OCI-LY1 (cell line): ENCODE measurements around the gene KIF14.

Experiments used
- H2AFZ ChIP-seq: fragments of 200-600 bp; sonication (generic), shearing (Covaris generic); 2 replicates; pipeline ENCODE4 v1.6.0; 2014; ENCODE audit warnings: antibody characterized with exemption, mild to moderate bottlenecking, low read length
- H3F3A ChIP-seq: fragments of 200-600 bp; sonication (generic), shearing (Covaris generic); 2 replicates; pipeline ENCODE4 v1.6.0; 2014; ENCODE audit warnings: mild to moderate bottlenecking, antibody characterized with exemption, low read length, moderate library complexity; ENCODE audit not compliant: insufficient read depth
- H3K27ac ChIP-seq: fragments of 200-600 bp; sonication (generic); 2 replicates; pipeline ENCODE4 v1.5.1; 2014; ENCODE audit warnings: low read length, mixed run types, mild to moderate bottlenecking, low read depth; ENCODE audit not compliant: poor library complexity, severe bottlenecking
- H3K27me3 ChIP-seq: fragments of 200-600 bp; sonication (generic); 2 replicates; pipeline ENCODE4 v1.6.0; 2014; ENCODE audit warnings: antibody characterized with exemption, mild to moderate bottlenecking, low read length, moderate library complexity; ENCODE audit not compliant: insufficient read depth
- H3K36me3 ChIP-seq: fragments of 200-600 bp; sonication (generic); 2 replicates; pipeline ENCODE4 v1.6.1; 2014; ENCODE audit warnings: mild to moderate bottlenecking, antibody characterized with exemption, low read length, moderate library complexity, mixed read lengths; ENCODE audit not compliant: insufficient read depth
- H3K4me1 ChIP-seq: fragments of 200-600 bp; sonication (generic); 2 replicates; pipeline ENCODE4 v1.5.1; 2014; ENCODE audit warnings: mild to moderate bottlenecking, low read length, moderate library complexity; ENCODE audit not compliant: insufficient read depth, severe bottlenecking
- H3K4me2 ChIP-seq: fragments of 200-600 bp; sonication (generic), shearing (Covaris generic); 2 replicates; pipeline ENCODE4 v1.6.1; 2014; ENCODE audit warnings: low read length
- H3K4me3 ChIP-seq: fragments of 200-600 bp; sonication (generic); 2 replicates; pipeline ENCODE4 v1.5.1; 2014; ENCODE audit warnings: low read length, low read depth, mild to moderate bottlenecking, mixed read lengths; ENCODE audit not compliant: poor library complexity, severe bottlenecking
- H3K79me2 ChIP-seq: fragments of 200-600 bp; shearing (Covaris generic); 2 replicates; pipeline ENCODE4 v1.6.1; 2016; ENCODE audit warnings: mixed run types, low read length, mixed read lengths; ENCODE audit not compliant: insufficient read depth
- H3K9ac ChIP-seq: fragments of 200-600 bp; sonication (generic), shearing (Covaris generic); 2 replicates; pipeline ENCODE4 v1.6.1; 2014; ENCODE audit warnings: mild to moderate bottlenecking, low read length, mixed read lengths
- H3K9me2 ChIP-seq: fragments of 200-600 bp; sonication (generic), shearing (Covaris generic); 2 replicates; pipeline ENCODE4 v1.6.1; 2014; ENCODE audit warnings: low read depth, mild to moderate bottlenecking, low read length, mixed read lengths
- H3K9me3 ChIP-seq: fragments of 200-600 bp; shearing (Covaris generic); 2 replicates; pipeline ENCODE4 v1.6.1; 2014; ENCODE audit warnings: low read length, mixed read lengths
- H4K20me1 ChIP-seq: fragments of 200-600 bp; sonication (generic), shearing (Covaris generic); 2 replicates; pipeline ENCODE4 v1.6.0; 2016; ENCODE audit warnings: mild to moderate bottlenecking, low read length; ENCODE audit not compliant: insufficient read depth
- CTCF ChIP-seq: fragments of 200-600 bp; sonication (generic), shearing (Covaris generic); IDR thresholded peaks from 2 replicates; pipeline ENCODE4 v1.5.1; 2017; ENCODE audit warnings: mild to moderate bottlenecking, antibody characterized with exemption, low read length, moderate library complexity, mixed read lengths
- EZH2 ChIP-seq: fragments of 200-600 bp; sonication (generic), shearing (Covaris generic); IDR thresholded peaks from 2 replicates; pipeline ENCODE4 v1.8.0; 2017; ENCODE audit warnings: borderline replicate concordance, mixed run types, mild to moderate bottlenecking, antibody characterized with exemption, low read length, moderate library complexity, mixed read lengths

The KIF14 gene

GRCh38 chr1:200625381-200625824 lies 4.9 kb upstream of the KIF14 start:
- Histone ChIP-seq H2AFZ (no peak overlapping the region), H3F3A (no peaks in the 10 kb centered on the region), H3K36me3 (no peaks in the 10 kb centered on the region), H3K27me3 (no peaks in the 10 kb centered on the region), H4K20me1 (no peaks in the 10 kb centered on the region), H3K27ac (no peak overlapping the region), H3K9me3 (no peaks in the 10 kb centered on the region), H3K9ac (no peak overlapping the region), H3K4me3 (no peak overlapping the region), H3K9me2 (no peaks in the 10 kb centered on the region), H3K79me2 (no peaks in the 10 kb centered on the region), H3K4me1 (peaks cover 18% of the 10 kb centered on the region), H3K4me2 (no peak overlapping the region)
- TF ChIP-seq CTCF (no peak), EZH2 (no peak)

GRCh38 chr1:200624679-200625335 lies 4.3 kb upstream of the KIF14 start:
- Histone ChIP-seq H3K4me2 (no peak overlapping the region), H3K36me3 (no peaks in the 10 kb centered on the region), H2AFZ (no peak overlapping the region), H3K27me3 (no peaks in the 10 kb centered on the region), H4K20me1 (no peaks in the 10 kb centered on the region), H3F3A (no peaks in the 10 kb centered on the region), H3K4me3 (no peak overlapping the region), H3K9ac (no peak overlapping the region), H3K79me2 (no peaks in the 10 kb centered on the region), H3K9me3 (no peaks in the 10 kb centered on the region), H3K27ac (no peak overlapping the region), H3K9me2 (no peaks in the 10 kb centered on the region), H3K4me1 (peaks cover 20% of the 10 kb centered on the region)
- no peak for TF ChIP-seq CTCF
- TF ChIP-seq EZH2, result no peak

DNA sequence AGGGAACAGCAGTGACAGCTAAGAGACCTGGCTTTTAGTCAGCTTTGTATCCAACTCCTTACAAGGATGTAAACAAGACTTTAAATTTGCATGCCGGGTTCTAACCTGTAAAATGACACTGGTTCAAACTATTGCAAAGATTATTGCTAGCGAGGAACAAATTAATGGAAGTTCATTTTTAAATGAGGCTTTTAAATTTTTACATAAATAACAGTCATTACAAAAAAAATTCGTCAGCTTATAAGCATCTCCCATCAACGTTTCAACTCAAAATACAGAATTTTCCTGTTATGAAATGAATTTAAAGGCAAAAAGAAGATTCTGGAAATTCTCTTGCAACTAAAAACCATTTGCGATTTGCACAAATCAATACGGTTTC lies 668 bp downstream of the KIF14 start:
- Histone ChIP-seq H3K36me3 (peaks cover 31% of the 10 kb centered on the region), H4K20me1 (no peaks in the 10 kb centered on the region), H3F3A (no peaks in the 10 kb centered on the region), H3K4me2 (peak overlapping the region; percentile 98), H3K4me3 (peak overlapping the region; percentile 87), H3K27me3 (no peaks in the 10 kb centered on the region), H3K9ac (peak overlapping the region; percentile 86), H2AFZ (no peak overlapping the region), H3K9me2 (no peaks in the 10 kb centered on the region), H3K27ac (no peak overlapping the region), H3K79me2 (no peaks in the 10 kb centered on the region), H3K4me1 (peaks cover 20% of the 10 kb centered on the region), H3K9me3 (no peaks in the 10 kb centered on the region)
- TF ChIP-seq CTCF (no peak), EZH2 (no peak)
